DND-41 (cell line): ENCODE data around the gene URM1.

Source experiments
- CTCF ChIP-seq: IDR thresholded peaks from 2 replicates; pipeline ENCODE4 v1.5.1; 2012; ENCODE audit warnings: borderline replicate concordance, low read length, moderate library complexity, mild to moderate bottlenecking; ENCODE audit not compliant: poor library complexity, severe bottlenecking; ENCODE audit errors: extremely low read depth
- EZH2 ChIP-seq: IDR thresholded peaks from 3 replicates; pipeline ENCODE4 v1.6.1; 2012; ENCODE audit warnings: borderline replicate concordance, low read depth, mild to moderate bottlenecking, moderate library complexity, low read length, inconsistent platforms; ENCODE audit not compliant: severe bottlenecking

DNA sequence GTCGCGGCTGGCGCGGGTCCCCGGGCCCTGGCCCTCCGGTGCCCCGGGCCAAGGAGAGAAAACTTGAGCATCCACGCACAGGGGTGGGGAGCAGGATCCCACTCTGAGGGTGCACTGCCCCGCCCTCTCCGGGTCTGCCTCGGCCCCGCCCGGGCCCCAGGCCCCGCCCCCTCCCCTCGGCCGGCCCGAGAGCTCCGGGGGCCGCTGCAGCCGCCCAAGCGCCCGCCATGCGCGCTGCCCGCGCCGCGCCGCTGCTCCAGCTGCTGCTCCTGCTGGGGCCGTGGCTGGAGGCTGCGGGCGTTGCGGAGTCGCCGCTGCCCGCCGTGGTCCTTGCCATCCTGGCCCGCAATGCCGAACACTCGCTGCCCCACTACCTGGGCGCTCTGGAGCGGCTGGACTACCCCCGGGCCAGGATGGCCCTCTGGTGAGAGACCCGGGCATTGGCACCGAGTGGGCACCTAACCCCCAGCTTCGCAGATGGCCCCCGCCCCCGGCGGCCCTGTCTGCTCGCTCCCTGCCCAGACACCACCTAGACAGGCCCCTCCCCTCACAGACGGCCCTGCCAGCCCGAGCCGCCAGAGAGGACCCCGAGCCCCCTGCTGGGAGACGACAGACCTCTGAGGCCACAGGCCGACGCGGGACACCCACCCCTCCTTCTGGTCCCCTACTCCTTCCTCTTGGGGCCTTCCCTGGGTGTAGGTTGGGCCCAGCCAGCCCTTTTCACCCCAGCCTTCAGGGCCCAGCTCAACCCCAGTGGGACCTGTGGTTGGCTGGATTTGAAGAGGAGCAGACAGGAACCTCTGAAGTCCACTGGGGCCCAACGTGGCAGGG is 49.7 kb downstream of the URM1 start, which contains the start of gene CERCAM:
- TF ChIP-seq CTCF (no peak), EZH2 (peak; percentile 60)
